ENCODE measurements around the gene CCBE1. TPM values are rescaled to one million over a fixed set of nuclear protein-coding genes. Genes with fewer than 3 reads are reported as not detected.

Gene CCBE1
- total and polyA plus RNA-seq, 2 of the 4 experiments (the other 2 are of a cell fraction), result 64.8 to 148 TPM

GRCh38 chr18:59592624-59593023, 104.6 kb downstream of the CCBE1 start:
- H4K91ac ChIP-seq (ENCODE audit: insufficient read depth, low read depth, low read length), result no peak overlapping the region
- no peak overlapping the region for H2AFZ ChIP-seq (replicated peaks; ENCODE audit: low read length, poor library complexity)
- H3K4me1 ChIP-seq (ENCODE audit: control insufficient read depth, insufficient read depth, low read length), result peaks cover 5% of the 10 kb centered on the region; the same call in 1 of the 2 replicates
- ChIA-PET POLR2A (ENCODE audit: unreplicated experiment) (no interaction called here), CTCF (interaction anchor here (1.4 kb wide), 1 partner anchor 231 kb away, joined by 4 read pairs; no protein-coding TSS in a partner anchor)
- H3K4me2 ChIP-seq (ENCODE audit: low read depth, low read length), result no peak overlapping the region
- in situ Hi-C loops (cut with MboI; ENCODE audit: low sequenced_read_pairs), result no loop called here
- H3K9me3 ChIP-seq (ENCODE audit: control insufficient read depth, insufficient read depth, low read length), result no peaks in the 10 kb centered on the region
- no peak overlapping the region for H2BK120ac ChIP-seq (ENCODE audit: low read depth, low read length)
- no peak overlapping the region for H2BK20ac ChIP-seq (ENCODE audit: low read depth, low read length)
- no peaks in the 10 kb centered on the region; the same call in 1 of the 2 replicates for H4K20me1 ChIP-seq (ENCODE audit: insufficient read depth, low read length)
- intact Hi-C loops (cut with micrococcal nuclease), result no loop called here
- no peaks in the 10 kb centered on the region for H3K27me3 ChIP-seq (ENCODE audit: control insufficient read depth, insufficient read depth, low read length)
- H3K4ac ChIP-seq (ENCODE audit: low read depth, low read length), result no peak overlapping the region
- H3K18ac ChIP-seq (ENCODE audit: low read depth, low read length), result no peak overlapping the region
- BruUV-seq (replicated peaks), result no TSS peak
- ATAC-seq (ENCODE audit: low read depth) (no peak), DNase-seq (no peak)
- dilution Hi-C loops (cut with HindIII; ENCODE audit: low sequenced_read_pairs, unreplicated experiment), result no loop called here
- no peak overlapping the region for H2BK15ac ChIP-seq (ENCODE audit: low read depth, low read length)
- H3K79me1 ChIP-seq (ENCODE audit: low read depth in 1 of 2, low read length in 2 of 2), result peaks cover 32 to 36% of the 10 kb centered on the region in 2 experiments
- no peak overlapping the region for H3K23ac ChIP-seq (ENCODE audit: low read depth, low read length)
- no peaks in the 10 kb centered on the region; the same call in 1 of the 2 replicates for H3K36me3 ChIP-seq (ENCODE audit: control insufficient read depth, insufficient read depth, low read length)
- H3K27ac ChIP-seq (ENCODE audit: insufficient read depth, low read length), result no peak overlapping the region
- no peak overlapping the region for H4K5ac ChIP-seq (ENCODE audit: low read depth, low read length)
- WGBS, 2 experiments (ENCODE audit: extremely low coverage in 2 of 2, insufficient read length in 1 of 2), result 100% methylated on average over 1 of the region's 3 CpGs; no CpG with 5 or more reads in 1 of the 2 experiments
- no peak overlapping the region for H3K9ac ChIP-seq (ENCODE audit: low read depth, low read length)
- H3K4me3 ChIP-seq (ENCODE audit: insufficient read depth, low read depth, low read length), result no peak overlapping the region
- H4K8ac ChIP-seq (ENCODE audit: low read depth in 2 of 2, low read length in 2 of 2), result no peak overlapping the region
- H2AK5ac ChIP-seq (ENCODE audit: low read depth, low read length), result no peak overlapping the region
- H3K9me1 ChIP-seq (ENCODE audit: insufficient read depth, low read length), result peaks cover 3% of the 10 kb centered on the region; the same call in 1 of the 2 replicates
- no peak overlapping the region for H3K56ac ChIP-seq (ENCODE audit: extremely low read depth, insufficient read depth, low read length)
- H2BK5ac ChIP-seq (ENCODE audit: low read depth, low read length, poor library complexity, severe bottlenecking), result no peak overlapping the region
- TF ChIP-seq MAFK (IDR thresholded peaks at IDR 0.05; ENCODE audit: low read depth, low read length) (peak; percentile 96), FOS (IDR thresholded peaks at IDR 0.05; ENCODE audit: low read depth, low read length) (no peak)
- no peak overlapping the region for H3K14ac ChIP-seq (replicated peaks; ENCODE audit: low read depth, low read length)
- H2AK9ac ChIP-seq (replicated peaks; ENCODE audit: low read depth, low read length, poor library complexity), result no peak overlapping the region

All from IMR-90 (cell line).